Cerebellar nuclear complex (tissue), 1 donor: ENCODE results near the gene CCDC66.

Source experiments
- DNase-seq, 2 experiments: peaks; one replicate each; lab custom pipeline; 2025; lab: John Stamatoyannopoulos, UW

Gene CCDC66

DNA sequence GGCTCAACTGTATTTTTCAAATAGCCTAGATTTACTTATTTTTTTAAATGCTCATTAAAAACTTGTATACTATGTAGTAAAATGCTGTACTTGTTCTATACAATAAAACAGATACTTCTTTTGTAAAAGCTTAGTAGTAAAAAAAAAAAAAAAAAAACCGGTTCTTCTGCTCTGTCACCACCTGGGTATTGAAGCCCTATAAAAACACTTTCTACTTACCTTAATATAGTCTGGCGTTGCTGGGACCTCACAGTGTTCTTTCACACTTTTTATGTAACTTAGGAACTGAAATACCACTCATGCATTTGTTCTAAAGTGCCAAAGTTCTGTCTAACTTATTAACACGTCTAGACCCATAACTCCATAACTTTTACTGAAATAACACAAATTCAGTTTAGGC lies 64.7 kb downstream of the CCDC66 start:
- no peak for DNase-seq

DNA sequence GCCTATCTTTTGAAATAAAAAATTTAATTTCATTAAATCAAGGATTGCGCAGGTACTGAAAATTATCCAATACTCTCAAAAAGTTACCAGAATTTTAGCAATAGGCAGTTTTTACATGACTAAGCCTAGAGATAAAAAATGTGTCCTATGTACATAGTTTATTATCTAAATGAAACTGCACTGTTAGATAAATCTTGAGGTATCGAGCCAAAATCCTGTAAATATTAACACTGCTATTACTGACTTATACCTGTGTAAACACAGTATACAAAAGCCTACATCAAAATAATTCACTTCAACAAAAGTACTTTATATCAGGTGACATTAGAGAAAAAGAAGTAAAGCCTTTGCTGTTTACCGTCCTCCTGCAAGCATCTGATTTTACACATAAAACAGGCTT lies 65.4 kb downstream of the CCDC66 start:
- no peak for DNase-seq

DNA sequence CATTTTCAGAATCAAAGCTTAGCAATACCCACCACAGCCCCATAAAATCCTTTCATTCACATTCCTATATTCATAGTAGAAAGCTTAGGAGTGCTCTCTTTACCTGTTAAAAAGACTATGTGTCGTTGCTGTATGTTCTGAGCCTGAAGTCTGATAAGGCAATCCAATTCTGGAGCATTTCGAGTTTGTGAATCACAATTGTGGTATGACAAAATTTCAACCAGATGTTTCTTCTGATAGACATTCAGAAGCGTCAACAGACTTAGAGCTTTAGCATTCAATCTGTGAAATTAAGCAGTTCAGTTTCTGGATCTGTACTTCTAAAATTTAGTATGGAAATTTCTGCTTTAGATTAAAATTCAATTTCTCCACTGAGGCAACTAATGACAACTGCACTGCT lies 67.8 kb downstream of the CCDC66 start:
- DNase-seq: no peak

DNA sequence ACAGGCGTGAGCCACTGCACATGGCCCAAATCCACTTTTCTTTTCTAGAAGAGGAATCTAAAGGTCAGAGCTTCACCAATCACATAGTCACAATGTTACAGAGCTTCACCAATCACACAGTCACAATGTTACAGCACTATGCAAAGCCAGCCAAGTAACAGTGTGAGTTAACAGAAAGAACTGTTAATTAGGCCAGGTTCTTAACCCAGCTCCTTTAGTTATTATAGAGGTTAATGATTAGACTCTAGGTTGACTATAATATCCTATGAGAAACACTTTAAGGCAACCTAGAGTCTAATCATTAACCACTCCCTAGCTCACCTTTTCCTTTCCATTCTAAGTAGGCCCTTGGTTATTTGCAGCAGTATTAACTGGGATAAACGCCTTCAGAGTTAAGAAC lies 72.1 kb downstream of the CCDC66 start:
- no peak for DNase-seq

DNA sequence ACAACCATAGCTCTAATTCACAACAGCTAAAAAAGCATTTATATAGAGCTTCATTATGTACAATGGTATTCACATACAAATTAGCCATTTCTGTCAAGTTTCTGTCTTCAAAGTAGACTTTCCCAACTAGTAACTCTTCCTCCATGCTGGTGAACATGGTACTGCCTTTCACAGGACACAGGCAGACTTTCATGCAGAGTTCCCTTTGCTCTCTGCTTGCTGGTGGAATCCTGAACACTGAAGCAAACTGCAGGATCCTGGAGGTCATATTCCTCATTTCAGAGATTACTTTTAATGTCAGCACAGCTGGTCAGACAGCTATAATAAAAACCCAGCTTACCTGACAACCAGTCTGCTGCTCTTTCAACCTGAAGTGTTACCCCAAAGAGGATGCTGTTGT lies 72.5 kb downstream of the CCDC66 start:
- DNase-seq: no peak

DNA sequence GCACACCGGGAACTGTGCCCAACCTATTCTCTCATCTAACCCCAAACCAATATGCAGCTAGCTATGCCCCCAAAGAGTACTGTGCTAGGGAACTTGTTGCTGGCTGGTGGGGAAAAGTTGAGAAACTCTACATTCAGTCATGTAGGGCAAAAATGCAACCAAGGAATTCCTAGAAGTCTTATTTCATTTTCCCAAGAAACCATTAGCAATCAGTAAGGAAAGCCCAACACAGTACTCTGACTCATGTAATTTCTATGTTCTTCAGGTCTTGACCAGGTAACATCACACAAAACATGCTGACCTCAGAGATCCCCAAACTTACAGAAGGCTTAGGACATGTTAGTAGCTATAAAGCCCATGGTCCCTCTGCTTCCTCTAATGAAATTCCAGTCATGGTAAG lies 74.0 kb downstream of the CCDC66 start:
- DNase-seq: no peak

DNA sequence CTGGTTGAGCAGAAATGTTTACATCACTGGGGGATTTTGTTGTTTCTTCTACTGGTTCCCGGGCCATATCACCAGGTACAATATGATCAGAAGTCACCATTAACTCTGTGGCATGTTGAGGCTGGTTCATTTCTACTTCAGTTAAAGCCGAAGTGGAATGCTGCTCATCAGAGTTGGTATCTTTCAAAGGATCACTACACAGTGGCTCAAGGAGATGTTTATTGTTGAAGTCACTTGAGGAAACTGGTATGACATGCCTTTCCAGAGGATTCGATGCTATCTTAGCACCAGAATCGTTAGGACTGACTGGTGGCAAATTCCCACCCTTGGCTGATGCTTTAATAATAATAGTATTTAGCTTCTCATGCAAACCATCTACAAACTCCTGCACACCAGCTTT lies 76.2 kb downstream of the CCDC66 start:
- DNase-seq: no peak

DNA sequence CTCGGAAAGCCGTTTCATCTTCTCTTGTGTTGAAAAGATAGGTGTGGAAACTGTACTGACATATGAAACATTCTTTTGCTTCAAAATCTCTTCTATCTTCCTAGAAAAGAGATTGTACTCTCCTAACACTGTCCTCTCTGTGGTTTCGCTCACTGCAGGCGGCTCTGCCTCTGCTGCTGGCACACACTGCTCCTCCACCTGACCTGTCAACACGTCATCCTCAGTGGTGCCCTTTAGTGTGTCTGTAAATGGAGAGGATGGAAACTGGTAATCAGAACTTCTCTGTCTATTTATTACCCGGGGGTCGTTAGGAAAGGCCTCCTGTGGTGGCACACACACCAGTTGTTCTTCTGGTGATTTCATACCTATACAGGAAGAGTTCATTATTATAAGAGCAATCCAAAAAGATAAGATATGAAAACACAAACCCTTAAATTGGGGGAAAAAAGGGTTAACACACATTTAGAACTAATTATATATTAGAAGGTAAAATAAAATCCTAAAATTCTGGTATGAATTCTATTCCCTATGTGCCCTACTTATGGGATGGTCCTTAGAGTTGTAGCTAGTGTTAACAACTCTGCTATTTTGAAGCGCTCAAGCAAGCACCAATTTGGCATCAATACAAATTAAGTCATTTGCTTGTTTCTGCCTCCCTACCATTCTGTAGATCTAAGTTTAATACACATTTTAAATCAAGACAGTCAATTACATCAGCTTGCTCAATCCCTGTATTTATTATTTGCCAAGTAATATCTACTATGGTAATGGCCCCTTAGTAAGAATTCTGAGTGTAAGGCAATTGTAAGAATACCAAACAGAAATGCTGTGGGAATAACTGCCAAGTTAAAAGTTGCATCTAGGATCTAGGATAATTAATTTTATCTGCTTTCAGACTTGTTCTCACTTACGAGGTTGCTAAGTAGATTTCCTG lies 76.9 kb downstream of the CCDC66 start:
- DNase-seq: no peak

DNA sequence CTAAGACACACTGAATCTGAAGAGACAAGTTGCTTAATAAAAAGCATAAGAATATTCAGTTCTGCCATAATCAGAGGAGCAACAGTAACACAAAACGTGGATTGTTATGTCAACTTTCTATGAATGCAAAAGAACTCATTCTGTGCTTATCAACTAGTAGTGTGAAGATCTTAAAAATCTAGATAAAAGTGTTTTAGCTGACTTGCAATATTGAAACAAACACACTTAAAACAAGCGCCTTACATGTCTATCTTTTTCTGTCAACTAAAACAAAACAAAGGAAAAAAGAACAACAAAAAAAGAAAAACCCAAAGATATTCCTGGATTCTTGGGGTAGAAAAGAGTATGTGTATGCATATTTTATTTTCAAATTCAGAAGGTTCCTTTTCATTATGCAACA lies 88.4 kb downstream of the CCDC66 start:
- DNase-seq: no peak

DNA sequence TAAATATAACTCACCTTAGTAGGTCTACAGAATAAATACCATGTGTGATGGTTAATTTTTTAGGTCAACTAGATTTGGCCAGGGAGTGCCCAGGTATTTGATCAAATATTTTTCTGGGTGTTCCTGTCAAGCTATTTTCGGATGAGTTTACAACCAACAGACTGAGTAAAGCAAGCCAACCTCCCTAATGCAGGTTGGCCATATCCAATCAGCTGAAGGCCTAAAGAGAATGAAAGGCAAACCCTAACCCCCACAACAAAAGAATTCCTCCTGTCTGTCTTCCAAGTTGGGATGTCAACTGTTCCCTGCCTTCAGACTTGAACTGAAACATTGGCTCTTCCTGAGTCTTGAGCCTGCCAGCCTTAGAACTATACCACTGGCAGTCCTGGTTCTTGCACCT lies 97.5 kb downstream of the CCDC66 start:
- no peak for DNase-seq

DNA sequence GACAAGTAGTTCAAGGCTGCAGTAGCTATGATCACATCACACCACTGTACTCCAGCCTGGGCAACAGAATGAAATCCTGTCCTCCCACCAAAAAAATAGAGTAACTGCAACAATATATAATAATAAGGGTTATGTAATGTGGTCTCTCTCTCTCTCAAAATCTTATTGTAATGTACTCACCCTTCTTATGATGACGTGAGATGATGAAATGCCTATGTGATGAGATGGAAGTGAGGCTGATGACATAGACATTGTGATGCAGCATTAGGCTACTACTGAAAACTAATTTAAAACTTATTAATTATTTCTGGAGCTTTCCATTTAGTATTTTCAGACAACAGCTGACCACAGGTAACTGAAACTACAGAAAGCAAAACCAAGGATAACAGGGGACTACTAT lies 98.7 kb downstream of the CCDC66 start:
- no peak for DNase-seq

DNA sequence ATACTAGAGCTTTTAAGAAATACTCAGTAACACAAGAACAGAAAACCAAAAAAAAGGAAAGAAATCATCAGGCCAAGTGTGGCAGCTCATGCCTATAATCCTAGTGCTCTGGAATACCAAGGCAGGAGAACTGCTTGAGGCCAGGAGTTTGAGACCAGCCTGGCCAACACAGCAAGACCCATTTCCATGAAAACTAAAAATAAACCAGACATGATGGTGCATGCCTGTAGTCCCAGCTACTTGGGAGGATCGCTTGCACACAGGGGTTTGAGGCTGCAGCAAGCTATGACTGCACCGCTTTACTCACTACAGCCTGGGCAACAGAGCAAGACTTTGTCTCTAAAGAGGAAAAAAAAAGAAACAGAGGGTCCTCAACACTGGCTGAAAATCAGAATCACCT lies 107.8 kb downstream of the CCDC66 start:
- DNase-seq: no peak

DNA sequence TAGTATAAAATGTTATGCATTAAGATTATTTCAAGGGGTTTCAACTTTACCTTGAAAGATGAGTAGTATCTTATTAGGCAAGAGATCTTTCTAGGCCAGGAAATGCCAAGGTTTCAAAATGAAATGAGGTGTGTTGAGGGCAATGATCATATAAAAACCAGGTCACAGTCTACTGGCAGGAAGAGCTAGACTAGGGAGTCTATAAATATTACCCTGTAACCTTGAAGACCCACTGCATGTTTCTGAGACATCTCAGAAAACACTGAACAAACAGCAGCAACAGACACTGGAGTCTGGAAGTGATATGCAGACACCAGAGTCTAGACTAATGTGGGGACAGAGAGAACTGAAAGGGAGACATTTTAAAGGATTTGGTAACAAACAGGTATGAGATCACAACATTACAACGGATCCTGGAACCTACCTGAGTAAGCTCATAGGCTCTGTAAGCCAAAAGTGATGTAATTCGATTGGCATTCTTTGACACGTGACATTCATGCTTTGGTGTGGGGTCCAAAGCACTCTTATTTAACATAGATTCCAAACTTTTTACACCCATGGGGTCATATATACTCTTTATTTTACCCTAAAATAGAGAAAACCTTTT lies 111.1 kb downstream of the CCDC66 start:
- no peak for DNase-seq
